AG09309 (cell line): ENCODE results near the gene HMGN2.

Source experiments
- DNase-seq: peaks from one replicate; pipeline ENCODE4 v3.0.0-alpha.2; 2010; ENCODE audit warnings: low read depth
- H3K4me3 ChIP-seq: 2 replicates; pipeline ENCODE4 v1.5.1; 2011; ENCODE audit warnings: mild to moderate bottlenecking, low read depth, low read length, moderate library complexity; ENCODE audit not compliant: control insufficient read depth
- CTCF ChIP-seq: IDR thresholded peaks from 2 replicates; pipeline ENCODE4 v1.5.1; 2011; ENCODE audit warnings: mild to moderate bottlenecking, low read depth, low read length, inconsistent platforms; ENCODE audit not compliant: insufficient read depth, control insufficient read depth; ENCODE audit errors: missing control alignments

The HMGN2 gene

DNA sequence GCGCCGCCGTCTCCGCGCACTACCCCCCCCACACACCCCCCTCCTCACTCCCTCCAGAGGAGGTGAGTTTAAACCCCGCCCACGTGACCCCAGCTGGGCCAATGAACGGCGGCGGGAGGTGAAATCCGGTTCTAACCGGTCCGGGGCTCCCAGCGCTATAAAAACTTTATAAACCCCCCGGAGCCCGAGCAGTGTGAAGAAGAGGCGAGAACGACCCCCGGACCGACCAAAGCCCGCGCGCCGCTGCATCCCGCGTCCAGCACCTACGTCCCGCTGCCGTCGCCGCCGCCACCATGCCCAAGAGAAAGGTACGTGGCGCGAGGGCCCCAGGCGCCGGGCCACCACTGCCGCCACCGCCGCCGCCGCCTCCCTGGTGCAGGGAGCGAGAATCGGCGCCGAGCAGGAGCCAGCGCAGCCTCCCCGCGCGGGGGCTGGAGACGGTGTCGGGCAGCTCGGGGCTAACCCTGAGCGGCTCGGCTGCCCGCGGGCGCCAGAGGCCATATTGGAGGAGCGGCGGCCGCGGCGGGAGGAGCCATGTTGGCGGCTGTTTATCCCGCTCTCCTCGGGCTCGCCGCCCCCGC is at the start of gene HMGN2:
Gene HMGN2, plus strand, starts transcription at position 121 of the 581 bp plus-strand sequence. Its CDS starts 173 bp downstream, at position 294.
- DNase-seq: peak; percentile 49
- peak within 1 kb of the TSS; percentile 59 for H3K4me3 ChIP-seq
- TF ChIP-seq CTCF: no peak

DNA sequence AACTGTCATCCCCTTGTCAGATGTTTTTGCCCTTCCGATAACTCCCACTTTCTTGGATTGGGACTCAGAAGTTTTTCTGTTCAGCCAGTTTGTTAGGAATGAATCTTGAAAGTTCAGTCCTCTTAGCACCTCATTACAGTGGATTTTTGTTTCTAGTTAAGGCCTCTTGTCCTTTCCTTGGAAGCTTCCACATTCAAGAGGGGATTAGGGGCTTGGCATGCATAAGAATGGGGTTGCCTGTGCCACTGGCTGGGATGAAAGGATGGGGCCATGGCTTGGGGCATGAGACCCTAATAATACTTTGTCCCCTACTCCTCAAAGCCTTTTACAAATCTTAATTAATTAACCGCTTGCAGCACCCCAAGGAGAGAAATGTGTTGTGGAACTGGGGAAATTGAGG is 42.5 kb upstream of the HMGN2 start:
- no peak overlapping the region for H3K4me3 ChIP-seq
- no peak for DNase-seq
- TF ChIP-seq CTCF: no peak

- no peak for TF ChIP-seq CTCF
- DNase-seq: peak; percentile 84
- peak within 1 kb of the TSS; percentile 78 for H3K4me3 ChIP-seq
Observed at GRCh38 chr1:26431979-26432695, 40.1 kb upstream of the HMGN2 start, which contains the start of gene DHDDS. Gene DHDDS, plus strand, starts transcription at chr1:26432321. Its CDS starts 625 bp downstream, at chr1:26432946.

DNA sequence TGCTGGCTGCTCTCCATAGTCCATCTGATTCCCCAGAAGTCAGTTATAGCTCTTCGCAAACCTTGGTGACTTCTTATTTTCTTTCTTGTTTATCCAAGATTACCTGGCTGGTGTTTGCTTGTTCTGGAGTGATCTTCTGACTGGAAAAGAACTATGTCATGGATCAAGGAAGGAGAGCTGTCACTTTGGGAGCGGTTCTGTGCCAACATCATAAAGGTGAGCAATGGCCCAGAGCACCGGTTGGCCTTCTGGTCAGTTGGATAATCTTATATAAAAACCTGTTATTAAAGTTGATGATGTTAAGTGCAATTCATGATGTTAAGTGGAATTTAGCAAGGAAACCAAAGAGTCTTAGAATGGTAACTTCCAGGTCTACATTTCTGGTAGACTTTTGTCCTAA is 39.4 kb upstream of the HMGN2 start:
- no peak for TF ChIP-seq CTCF
- DNase-seq: no peak
- H3K4me3 ChIP-seq: peak overlapping the region; percentile 78

GRCh38 chr1:26434161-26434752 is 38.0 kb upstream of the HMGN2 start:
- H3K4me3 ChIP-seq: no peak overlapping the region
- no peak for TF ChIP-seq CTCF
- no peak for DNase-seq

DNA sequence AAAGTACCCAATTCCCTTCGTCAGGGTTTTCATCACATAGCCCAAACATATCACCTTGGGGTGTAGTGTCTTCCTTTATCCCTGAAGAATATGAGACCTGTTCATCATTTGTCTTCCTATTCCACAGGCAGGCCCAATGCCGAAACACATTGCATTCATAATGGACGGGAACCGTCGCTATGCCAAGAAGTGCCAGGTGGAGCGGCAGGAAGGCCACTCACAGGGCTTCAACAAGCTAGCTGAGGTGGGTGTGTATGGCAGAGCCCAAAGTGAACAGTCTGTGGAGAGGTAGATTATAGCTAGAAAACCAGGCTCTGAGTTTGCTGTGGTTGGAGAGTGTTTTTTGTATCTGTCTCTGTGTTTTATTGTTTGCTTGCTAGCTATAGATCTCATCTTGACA is 34.2 kb upstream of the HMGN2 start:
- no peak overlapping the region for H3K4me3 ChIP-seq
- no peak for DNase-seq
- TF ChIP-seq CTCF: no peak
